Hepatic stellate cell (primary cell): ENCODE data around the gene MRPL27.
"Not testable (repeated sequence)": the region's sequence is repeated elsewhere in the genome, so short reads cannot be mapped to it uniquely, and the experiment has no call there.

ENCODE experiments used
- DNase-seq: peaks from one replicate; pipeline ENCODE4 v3.0.0; 2011; ENCODE audit warnings: low spot score

MRPL27 gene

DNA sequence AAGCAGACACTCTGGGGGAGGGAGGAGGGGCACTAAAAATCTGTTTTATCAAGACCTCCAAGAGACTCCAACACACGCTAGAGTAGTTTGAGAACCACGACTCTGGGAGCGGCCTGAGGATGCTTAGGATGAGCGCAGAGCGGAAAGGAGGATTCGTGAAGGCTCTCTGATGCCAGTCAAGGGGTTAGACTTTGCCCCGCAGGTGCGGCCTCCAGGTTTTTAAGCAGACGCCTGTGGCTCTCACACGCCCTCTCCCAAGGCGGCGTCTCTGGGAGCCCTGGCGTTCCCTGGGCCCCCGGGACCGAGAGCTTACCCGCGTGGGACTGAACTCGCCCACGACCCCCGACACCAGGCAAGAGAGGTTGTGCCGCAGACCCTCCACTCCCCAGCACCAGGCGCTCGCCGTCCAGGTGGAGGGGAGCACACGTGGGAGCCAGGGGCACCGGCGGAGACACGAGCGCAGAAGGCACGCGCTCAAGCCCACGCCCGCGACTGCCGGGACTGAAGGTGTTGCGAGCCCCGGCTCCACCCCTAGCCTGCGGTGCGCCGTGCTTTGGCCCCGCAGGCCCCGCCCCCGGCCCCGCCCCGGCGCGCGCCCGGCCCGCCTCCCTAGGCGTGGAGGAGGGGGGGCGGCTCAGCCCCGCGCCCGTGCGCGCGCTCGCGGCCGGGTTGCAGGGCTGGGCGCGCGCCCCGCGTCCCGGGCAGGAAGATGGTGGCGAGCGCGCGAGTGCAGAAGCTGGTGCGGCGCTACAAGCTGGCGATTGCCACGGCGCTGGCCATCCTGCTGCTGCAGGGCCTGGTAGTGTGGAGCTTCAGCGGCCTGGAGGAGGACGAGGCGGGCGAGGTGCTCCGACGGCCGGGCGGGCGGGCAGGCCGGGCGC is 27.3 kb downstream of the MRPL27 start, which contains the start of gene XYLT2:
Gene XYLT2, plus strand, starts transcription at position 695 of the 881 bp plus-strand sequence. Its CDS starts 15 bp downstream, at position 710.
- DNase-seq = peak; percentile 96

DNA sequence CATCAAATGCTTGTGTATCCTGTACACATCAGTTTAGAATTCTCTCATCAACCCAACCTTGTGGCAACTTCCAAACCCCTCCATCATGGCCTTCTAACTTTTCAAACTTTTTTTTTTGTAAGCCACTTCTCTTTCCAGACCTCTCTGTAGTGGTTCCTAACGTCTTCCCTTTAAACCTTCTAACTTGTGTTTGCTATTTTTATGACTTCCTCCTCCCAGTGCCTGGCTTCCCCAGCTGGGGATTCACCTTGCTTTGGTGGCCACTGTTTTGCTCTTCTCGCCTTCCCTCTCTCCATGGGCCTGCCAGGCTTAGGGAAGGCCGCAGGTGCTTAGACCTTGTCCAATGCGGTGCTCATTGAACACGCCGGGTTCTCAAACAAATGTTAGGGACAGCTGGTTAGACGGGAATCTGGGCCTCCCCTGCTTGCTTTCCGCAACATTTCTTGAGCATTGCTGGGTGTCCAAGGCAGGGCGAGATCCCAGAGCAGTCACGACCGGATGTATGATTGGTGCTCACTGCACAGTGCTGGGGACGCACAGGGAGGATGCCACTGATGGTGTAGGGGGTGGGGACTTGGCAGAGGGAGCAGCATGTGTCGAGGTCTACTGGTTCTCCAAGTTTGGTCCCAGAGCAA is 28.1 kb downstream of the MRPL27 start:
- DNase-seq = peak; percentile 61

DNA sequence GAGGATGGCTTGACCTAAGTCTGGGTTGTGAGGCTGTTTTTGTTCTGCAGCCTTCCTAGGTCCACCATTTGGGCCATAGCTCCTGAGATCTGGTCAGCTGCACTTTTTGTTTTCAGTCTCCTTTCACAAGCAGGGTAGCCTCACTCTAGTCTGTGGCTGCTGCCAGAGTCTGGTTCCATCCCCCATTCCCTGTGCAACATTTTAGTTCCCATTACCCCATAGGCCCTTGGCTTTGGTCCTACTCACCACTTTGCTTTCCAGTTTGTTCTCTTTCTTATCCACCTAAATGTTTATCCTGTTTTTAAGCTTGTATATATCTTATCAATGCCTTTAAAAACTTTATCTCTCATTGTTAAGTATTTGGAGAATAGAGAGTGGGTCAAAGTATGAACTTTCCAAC is 33.6 kb downstream of the MRPL27 start:
- DNase-seq = no peak

DNA sequence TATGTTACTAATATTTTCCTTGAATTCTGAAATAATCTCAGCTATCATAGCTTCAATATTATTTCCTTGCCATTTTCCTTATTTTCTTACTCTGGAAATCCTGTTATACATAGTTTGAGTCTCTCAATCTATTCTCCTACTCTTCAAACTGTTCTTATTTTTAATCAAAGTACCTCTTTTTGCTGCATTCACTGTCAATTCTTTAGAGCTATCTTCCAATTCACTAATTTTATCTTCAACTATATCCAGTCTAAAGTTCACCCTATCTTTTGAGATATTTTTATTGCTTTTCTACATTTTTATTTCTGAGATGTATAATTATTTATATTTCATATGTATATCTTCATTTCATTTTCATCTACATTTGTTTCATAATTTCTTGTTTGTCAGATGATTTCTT is 34.3 kb downstream of the MRPL27 start:
- no peak for DNase-seq

DNA sequence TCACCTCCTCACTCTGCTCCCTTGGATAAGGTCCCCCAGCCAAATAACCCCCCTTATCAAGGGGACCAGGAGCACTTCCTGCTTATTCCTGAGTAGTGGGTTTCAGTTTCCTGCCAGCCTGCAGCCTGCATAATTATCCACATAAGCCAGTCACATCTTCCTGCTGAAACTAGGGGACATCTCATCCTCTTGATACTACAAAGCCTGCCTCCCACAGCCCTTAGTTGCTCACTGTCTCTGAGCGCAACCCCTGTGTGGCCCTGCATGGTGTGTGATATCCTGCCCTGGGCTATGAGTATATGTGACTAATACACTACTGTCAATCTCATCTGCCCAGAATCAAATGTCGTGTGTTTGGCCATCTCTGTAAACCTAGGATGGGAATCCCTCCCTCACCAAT is 35.0 kb downstream of the MRPL27 start:
- no peak for DNase-seq

DNA sequence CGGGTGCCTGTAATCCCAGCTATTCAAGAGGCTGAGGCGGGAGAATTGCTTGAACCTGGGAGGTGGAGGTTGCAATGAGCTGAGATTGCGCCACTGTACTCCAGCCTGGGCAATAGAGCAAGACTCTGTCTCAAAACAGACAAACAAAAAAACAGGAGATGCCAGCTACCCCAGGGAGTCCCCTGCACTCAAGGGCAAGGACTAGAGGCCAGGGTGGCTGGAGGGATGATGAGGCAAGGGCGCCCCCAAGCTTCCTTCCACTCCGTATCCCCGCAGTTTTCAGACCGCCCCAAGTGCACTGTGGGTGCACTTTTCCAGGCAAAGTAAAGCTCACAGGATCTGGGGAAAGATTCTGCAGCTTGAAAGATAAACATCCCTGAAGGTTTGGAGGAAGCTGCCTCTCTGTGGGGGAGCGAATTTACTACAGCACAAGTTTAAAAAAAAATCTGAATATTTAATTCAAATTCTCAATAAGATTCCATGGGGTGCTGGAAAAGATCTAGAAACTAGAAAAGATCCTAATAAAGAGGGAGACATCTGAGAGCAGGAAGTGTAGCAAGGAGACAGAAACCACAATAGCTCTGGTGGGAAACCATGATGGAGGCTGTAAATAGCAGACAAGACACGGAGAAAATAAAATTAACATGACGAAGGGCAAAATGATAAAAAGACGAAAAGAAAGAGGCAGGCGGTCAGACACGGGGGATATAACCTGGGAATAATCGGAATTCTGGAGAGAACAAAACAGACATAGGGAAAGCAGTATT is 39.5 kb downstream of the MRPL27 start:
- DNase-seq = not testable (repeated sequence)

DNA sequence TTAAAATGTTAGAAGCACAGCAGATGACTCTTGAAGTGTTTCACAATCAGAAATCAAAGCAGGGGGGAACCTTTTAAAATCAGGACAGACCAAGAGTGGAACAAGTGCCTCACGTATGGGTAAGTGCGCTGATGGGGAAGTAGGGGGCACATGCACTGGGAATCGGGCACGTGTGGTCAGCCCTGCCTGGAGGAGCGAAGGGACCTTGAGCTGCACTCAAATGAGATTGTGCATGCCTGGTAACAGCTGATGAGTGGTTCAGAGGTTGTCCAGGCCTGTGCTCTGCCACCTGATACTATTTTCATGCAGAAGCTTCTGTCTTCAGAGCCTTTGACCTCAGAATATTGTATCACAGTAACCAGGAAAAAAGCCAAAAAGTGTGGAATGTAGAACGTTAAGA is 40.8 kb downstream of the MRPL27 start:
- DNase-seq = no peak

DNA sequence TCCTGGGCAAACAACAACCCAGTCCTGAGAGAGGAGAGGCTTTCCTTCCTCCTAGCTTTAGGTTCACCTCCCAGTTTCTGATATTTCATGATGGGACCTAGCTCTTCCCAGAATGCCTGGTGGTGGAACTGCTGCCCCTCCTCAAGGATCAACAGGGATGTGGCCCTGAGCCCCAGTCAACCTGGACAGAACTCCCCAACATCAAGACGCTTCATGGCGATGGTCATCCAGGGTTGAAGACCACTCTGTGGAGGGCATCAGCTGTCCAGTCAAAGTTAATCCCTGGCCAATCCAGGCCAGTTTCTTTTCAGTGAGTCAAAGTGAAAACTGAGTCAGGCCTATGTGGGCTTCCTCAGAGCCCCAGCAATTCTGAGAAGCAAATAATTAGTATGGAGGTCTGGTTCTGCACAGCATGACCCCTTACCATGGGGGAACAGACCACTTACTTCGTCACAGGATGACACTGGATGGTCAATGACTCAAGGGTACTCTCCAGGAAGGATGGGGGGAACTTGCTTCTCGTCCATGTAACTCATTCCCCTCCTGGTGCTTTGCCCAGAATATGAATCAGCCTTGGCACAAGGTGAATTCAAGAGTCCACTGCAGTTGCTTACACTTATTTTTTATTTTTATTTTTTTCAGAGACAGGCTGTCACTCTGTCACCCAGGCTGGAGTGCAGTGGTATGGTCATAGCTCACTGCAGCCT is 41.7 kb downstream of the MRPL27 start:
- DNase-seq = no peak

DNA sequence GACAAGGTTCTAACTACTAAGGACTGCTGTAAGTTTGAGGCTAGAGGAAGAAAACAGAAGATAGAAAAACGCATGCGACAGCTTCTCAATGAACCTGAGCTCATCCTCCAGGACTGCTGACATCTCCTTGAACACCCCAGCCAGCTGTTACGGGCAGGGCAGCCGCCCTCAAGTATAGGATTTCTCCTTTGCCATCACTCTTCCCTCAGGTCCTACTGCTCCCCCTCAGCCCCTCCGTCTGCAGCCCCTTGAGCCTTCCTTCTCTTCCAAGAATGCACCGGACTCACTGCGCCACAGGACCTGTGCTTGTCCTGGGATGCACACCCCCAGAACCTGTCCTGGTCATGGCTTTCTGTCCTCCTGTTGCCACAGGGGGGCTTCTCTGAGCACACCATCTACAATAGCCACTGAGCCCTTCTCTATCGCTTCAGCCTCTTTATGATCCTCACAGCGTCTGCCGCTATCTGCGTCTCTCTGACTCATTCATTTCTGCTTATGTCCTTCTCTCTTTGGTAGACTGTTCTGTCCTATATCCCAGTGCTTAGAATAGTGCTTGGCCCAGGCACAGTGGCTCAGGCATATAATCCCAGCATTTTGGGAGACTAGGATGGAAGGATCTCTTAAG is 42.7 kb downstream of the MRPL27 start:
- DNase-seq = no peak

DNA sequence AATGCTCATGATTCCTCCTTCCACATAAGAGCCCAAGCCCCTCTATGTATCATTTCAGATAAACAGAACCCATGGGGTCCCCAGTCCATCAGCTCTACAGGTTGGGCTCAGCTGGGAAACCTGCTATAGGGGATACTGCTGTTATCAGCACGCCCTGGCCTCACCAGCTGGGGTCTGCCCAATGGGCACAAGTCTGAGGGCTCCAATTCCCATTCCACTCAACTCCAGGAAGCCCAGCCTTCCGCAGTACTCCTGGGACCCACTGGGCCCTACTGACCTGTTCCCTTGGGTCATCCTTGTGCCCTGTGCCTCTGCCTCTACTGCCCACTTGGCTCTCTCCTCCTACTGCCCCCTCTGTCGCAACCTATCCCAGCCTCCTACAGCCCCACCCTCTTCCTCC is 43.3 kb downstream of the MRPL27 start:
- no peak for DNase-seq

DNA sequence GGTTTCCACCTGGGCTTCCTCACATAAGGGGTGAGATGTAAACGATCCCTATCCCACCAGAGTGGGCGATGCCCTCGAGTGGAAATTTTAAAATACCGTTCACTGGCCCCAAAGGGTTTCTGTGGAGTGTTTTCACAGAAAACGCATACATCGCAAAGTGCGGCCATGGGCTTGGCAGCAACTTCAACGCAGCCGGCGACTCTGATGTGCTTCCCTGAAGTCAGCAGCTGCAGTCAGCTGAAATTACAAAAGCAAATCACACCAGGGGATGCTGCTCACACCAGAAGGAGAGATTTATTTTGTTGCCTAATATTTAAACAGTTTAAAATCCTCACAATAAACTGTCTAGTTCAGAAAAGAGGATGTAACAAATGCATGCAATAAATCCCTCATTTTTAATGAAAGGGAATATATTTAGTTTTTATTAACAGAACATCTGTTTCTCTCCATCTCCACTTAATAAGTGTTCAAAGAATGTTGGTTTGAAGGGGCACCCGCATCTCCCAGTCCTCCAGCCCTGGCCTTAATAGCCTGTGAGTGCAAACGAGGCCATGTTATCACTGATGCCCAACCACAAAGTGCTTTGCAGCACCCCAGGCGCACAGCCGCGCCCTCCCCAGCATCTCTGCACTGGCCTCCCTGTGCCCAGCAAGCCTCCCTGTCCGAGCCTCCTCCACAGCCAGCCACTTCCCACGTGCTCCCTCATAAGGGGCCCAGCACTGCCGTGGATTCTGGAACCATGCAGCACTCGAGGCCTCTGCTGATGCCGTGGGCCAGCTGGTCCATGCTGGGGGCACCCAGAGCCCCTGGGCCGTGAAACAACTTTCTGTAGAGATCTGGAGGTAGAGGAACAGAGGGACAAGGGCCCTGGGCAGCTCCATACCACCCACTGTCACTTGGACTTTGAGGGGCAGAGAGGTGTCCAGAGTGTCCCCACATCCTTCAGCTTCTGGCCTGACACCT is 44.3 kb downstream of the MRPL27 start:
- no peak for DNase-seq

DNA sequence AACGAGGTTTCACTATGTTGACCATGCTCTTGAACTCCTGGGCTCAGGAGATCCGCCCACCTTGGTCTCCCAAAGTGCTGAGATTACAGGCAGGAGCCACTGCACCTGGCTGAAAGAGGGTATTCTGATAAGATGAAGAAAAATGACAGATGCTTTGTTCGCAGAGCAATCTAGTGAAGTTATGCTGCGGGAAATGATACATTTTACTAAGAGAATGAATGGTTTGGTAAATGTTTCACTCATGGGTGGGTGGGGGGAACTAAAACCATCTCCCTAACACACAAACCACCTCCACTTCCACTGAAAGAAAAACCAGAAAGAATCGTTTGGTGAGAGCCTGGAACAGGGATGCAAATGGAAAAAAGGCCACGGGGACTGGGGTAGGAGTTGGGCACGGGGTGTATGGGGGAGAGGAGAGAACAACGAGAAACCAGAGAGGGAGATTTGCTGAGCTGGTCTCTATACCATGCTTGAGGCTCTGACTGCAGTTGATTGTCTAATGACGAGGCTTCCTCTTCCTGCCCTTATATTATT is 46.1 kb downstream of the MRPL27 start:
- DNase-seq = no peak

DNA sequence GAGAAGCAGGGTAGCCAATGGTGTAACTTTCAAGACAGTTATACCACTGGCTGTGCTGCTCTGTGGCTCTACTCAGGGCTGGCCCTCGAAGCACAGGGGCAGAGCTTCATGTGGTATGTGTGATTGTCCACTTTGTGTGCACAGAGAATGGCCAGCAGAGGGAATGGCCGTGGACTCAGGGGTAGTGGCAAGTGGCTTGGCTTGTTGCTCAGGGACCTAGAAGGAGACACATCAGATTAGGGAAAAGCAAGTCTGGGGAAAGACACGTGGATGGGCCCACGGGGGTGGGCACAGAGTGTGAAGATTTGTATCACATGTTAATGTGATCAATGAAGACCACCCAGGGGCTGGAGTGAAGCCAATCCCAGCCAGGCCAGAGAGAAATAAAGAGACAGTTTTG is 47.1 kb downstream of the MRPL27 start:
- no peak for DNase-seq

DNA sequence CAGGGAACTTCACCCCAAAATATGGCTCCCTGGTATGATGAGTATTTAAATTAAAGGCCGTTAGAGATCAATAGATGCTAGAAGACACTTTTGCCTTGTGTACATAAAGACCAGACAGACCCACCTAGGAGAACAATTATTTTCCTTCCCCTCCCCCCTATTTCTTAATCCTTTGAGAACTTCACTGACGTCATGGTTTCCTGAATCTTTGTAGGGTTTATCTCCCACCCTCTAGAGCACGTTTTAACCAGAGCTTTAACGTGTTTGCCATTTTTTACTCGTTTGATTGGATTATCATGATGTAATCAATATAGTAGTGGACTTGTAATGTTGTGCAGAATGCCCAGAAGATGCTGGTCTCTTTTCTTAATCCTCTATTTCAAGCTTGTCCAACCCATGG is 49.9 kb downstream of the MRPL27 start:
- DNase-seq = no peak

DNA sequence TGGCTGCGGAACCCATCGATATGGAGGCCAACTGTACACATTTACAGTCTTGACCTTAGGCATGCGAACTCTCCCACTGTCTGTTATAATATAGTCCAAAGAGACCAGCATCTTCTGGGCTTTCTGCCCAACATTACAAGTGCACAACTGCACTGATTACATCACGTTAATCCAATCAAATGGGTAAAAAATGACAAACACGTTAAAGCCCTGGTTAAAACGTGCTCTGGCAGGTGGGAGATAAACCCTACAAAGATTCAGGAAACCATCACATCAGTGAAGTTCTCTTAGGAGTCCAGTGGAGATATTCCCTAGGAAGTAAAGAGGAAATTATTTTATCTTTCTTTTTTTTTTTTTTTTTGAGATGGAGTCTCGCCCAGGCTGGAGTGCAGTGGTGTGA is 50.7 kb downstream of the MRPL27 start:
- no peak for DNase-seq

DNA sequence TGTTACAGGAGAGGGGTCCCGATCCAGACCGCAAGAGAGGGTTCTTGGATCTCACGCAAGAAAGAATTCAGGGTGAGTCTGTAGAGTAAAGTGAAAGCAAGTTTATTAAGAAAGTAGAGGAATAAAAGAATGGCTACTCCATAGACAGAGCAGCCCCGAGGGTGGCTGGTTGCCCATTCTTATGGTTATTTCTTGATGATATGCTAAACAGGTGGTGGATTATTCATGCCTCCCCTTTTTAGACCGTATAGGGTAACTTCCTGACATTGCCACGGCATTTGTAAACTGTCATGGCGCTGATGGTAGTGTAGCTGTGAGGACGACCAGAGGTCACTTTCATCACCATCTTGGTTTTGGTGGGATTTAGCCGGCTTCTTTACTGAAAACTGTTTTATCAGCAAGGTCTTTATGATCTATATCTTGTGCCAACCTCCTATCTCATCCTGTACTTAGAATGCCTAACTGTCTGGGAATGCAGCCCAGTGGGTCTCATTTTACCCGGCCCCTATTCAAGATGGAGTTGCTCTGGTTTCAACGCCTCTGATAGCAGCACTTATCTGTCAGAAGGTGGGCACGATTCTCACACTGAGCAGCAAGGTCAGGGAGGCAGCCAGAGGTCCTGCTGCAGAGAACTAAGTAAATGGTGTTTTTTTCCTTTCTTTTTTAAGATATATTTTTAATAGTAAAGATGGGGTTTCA is 53.5 kb downstream of the MRPL27 start:
- DNase-seq = no peak

DNA sequence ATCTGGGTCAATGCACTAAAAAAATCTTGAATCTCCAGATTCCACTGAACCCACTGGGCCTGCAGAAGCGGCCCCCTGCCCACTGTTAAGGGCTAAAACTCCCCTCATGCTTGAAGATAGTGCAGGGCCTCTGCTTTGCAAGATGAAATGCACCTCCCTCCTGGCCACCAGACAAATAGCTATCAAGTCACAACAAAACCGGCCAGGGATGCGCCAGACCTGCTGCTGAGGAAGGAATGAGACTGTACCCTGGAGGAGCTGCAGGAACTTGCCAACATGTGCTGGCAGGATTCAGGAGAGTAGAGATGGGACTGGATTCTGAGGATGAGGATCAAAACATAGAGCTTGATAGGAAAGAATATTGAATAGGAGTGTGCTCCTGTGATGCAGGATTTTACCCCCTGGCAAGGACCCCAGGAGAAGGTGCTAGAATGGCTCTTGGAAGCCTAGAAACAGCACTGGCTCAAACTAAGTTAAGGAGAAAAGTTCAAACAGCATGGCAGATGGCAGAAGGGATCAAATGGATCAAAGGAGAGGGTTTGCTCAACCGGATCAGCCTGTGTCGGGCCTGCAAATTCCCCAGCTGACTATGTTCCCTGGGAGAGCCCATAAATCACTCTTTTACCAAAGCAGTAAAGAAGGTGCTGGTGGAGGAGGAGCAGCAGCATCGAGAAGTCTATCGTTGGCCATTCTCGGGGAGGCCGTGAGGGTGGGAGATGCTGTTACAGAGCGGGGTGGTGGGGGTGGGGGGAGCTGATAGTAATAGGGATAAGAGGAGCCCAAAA is 54.3 kb downstream of the MRPL27 start:
- no peak for DNase-seq
